Gastroesophageal sphincter (tissue), 4 donors: ENCODE data around the gene MYDGF. TPM values are rescaled to one million over a fixed set of nuclear protein-coding genes. Genes with fewer than 3 reads are reported as not detected.

Experiments used
- ATAC-seq: fragments of 150-250 bp; one replicate; pipeline ENCODE4 v1.9.1; 2016; ENCODE audit warnings: mild to moderate bottlenecking, moderate library complexity
- H3K27ac ChIP-seq, 4 donors: fragments of 200-600 bp; sonication (generic) in 3 of 4; 1 replicate in 3 of 4; 2 replicates in 1 of 4; pipeline ENCODE4 v1.5.1; 2016 to 2019
- H3K27me3 ChIP-seq: fragments of 200-600 bp; sonication (generic); one replicate; pipeline ENCODE4 v1.5.1; 2019
- H3K36me3 ChIP-seq, 2 donors: fragments of 200-600 bp; sonication (generic); one replicate each; pipeline ENCODE4 v1.5.1; 2019; ENCODE audit warnings: control low read depth in 1 of 2
- H3K4me1 ChIP-seq, 3 donors: fragments of 200-600 bp; sonication (generic); 1 replicate in 2 of 3; 2 replicates in 1 of 3; pipeline ENCODE4 v1.5.1; 2016 to 2019; ENCODE audit warnings: control low read depth in 2 of 3
- H3K4me3 ChIP-seq, 2 donors: fragments of 200-600 bp; sonication (generic); one replicate each; pipeline ENCODE4 v1.5.1; 2019; ENCODE audit warnings: mild to moderate bottlenecking in 1 of 2, moderate library complexity in 1 of 2
- H3K9me3 ChIP-seq, 3 donors: fragments of 200-600 bp; sonication (generic); one replicate each; pipeline ENCODE4 v1.5.1; 2017 to 2019; ENCODE audit warnings: control low read depth in 2 of 3
- CTCF ChIP-seq, 4 experiments: fragments of 200-600 bp in 2 of 4; fragments of 450-650 bp in 2 of 4; sonication (generic) in 1 of 4; IDR thresholded peaks; one replicate each; pipeline ENCODE4 v1.5.1; 2017 to 2019; ENCODE audit warnings: antibody characterized with exemption in 4 of 4, mild to moderate bottlenecking in 2 of 4, moderate library complexity in 2 of 4
- EP300 ChIP-seq: sonication (generic); formaldehyde crosslinking; IDR thresholded peaks from one replicate; pipeline ENCODE4 v1.6.1; 2017; ENCODE audit warnings: antibody characterized with exemption, mild to moderate bottlenecking
- POLR2A ChIP-seq, 2 donors: fragments of 450-650 bp; IDR thresholded peaks; one replicate each; pipeline ENCODE4 v1.6.1; 2017; ENCODE audit warnings: antibody characterized with exemption in 2 of 2, mild to moderate bottlenecking in 2 of 2, moderate library complexity in 1 of 2
- POLR2AphosphoS5 ChIP-seq: sonication (generic); formaldehyde crosslinking; IDR thresholded peaks from one replicate; pipeline ENCODE4 v1.6.1; 2017; ENCODE audit warnings: antibody characterized with exemption
- WGBS, 2 donors: methylation state at CpG; one replicate each; pipeline ENCODE4 v1.1.5; 2018; ENCODE audit warnings: low coverage in 1 of 2; 5-methylcytosine and 5-hydroxymethylcytosine counted together
- total RNA-seq, 4 donors: library from RNA; depleted of rRNA; stranded (reverse); fragments of >200 nt; gene quantifications; one replicate each; pipeline ENCODE4 v1.1.0, GENCODE V29; 2016

MYDGF gene
- total RNA-seq, 4 donors from 2014 or later: 20.5 to 44.6 (median 30.1) TPM

- TF ChIP-seq POLR2AphosphoS5 (no peak), EP300 (no peak), POLR2A (IDR thresholded peaks at IDR 0.05) (no peak), CTCF (IDR thresholded peaks at IDR 0.05) (no peak)
- WGBS, 2 donors: 28 to 39% methylated on average over 2 of the region's 2 CpGs
- Histone ChIP-seq H3K27me3 (peaks cover 55% of the 10 kb centered on the region), H3K9me3 (no peaks in the 10 kb centered on the region), H3K36me3 (no peaks in the 10 kb centered on the region), H3K4me1 (no peaks in the 10 kb centered on the region), H3K4me3 (no peak overlapping the region), H3K27ac (no peak overlapping the region)
- ATAC-seq: no peak
These were observed 49.5 kb downstream of the MYDGF start for GRCh38 chr19:4620675-4621074.

- TF ChIP-seq EP300: no peak
- TF ChIP-seq POLR2A (IDR thresholded peaks at IDR 0.05): no peak
- TF ChIP-seq POLR2AphosphoS5: no peak
- no peak for TF ChIP-seq CTCF (IDR thresholded peaks at IDR 0.05)
- H3K4me3 ChIP-seq: no peak overlapping the region
- no CpG with 5 or more reads among the region's 17 CpGs for WGBS, 2 donors
- no peak overlapping the region for H3K27ac ChIP-seq
- H3K4me1 ChIP-seq: no peaks in the 10 kb centered on the region
- H3K9me3 ChIP-seq: no peaks in the 10 kb centered on the region
- peaks cover 54% of the 10 kb centered on the region for H3K27me3 ChIP-seq
- no peak for ATAC-seq
- no peaks in the 10 kb centered on the region for H3K36me3 ChIP-seq
These were observed 50.4 kb downstream of the MYDGF start for GRCh38 chr19:4619668-4620294.

GRCh38 chr19:4618019-4618418 lies 52.1 kb downstream of the MYDGF start:
- TF ChIP-seq EP300: no peak
- TF ChIP-seq CTCF (IDR thresholded peaks at IDR 0.05): no peak
- TF ChIP-seq POLR2A (IDR thresholded peaks at IDR 0.05): no peak
- TF ChIP-seq POLR2AphosphoS5: no peak
- no peak overlapping the region for H3K27ac ChIP-seq
- no peaks in the 10 kb centered on the region for H3K36me3 ChIP-seq
- no peaks in the 10 kb centered on the region for H3K9me3 ChIP-seq
- H3K27me3 ChIP-seq: peaks cover 40% of the 10 kb centered on the region
- H3K4me3 ChIP-seq: no peak overlapping the region
- no peak for ATAC-seq
- H3K4me1 ChIP-seq: no peaks in the 10 kb centered on the region
- 35% methylated on average over 4 to 6 of the region's 6 CpGs for WGBS, 2 donors

- no peak overlapping the region for H3K27ac ChIP-seq
- 83% methylated on average over 8 of the region's 8 CpGs; no CpG with 5 or more reads in 1 of the 2 donors for WGBS, 2 donors
These were observed 56.8 kb downstream of the MYDGF start for GRCh38 chr19:4613254-4613751.

More at GRCh38 chr19:4613254-4613751, 56.8 kb downstream of the MYDGF start:
- no peak overlapping the region for H3K4me3 ChIP-seq
- peaks cover 0 to 8% (median 0%) of the 10 kb centered on the region in 3 donors for H3K4me1 ChIP-seq
- TF ChIP-seq POLR2AphosphoS5 (no peak), POLR2A (IDR thresholded peaks at IDR 0.05) (no peak), EP300 (no peak), CTCF (IDR thresholded peaks at IDR 0.05) (no peak)
- peaks cover 22% of the 10 kb centered on the region for H3K27me3 ChIP-seq
- ATAC-seq: no peak
- H3K36me3 ChIP-seq: no peaks in the 10 kb centered on the region
- H3K9me3 ChIP-seq: no peaks in the 10 kb centered on the region
